ENCODE measurements around the gene KCNA4. TPM values are rescaled to one million over a fixed set of nuclear protein-coding genes. Genes with fewer than 3 reads are reported as not detected.

The KCNA4 gene
- not detected in 5 replicates for total RNA-seq (2022; extraction: Qiagen RNA extraction)

DNA sequence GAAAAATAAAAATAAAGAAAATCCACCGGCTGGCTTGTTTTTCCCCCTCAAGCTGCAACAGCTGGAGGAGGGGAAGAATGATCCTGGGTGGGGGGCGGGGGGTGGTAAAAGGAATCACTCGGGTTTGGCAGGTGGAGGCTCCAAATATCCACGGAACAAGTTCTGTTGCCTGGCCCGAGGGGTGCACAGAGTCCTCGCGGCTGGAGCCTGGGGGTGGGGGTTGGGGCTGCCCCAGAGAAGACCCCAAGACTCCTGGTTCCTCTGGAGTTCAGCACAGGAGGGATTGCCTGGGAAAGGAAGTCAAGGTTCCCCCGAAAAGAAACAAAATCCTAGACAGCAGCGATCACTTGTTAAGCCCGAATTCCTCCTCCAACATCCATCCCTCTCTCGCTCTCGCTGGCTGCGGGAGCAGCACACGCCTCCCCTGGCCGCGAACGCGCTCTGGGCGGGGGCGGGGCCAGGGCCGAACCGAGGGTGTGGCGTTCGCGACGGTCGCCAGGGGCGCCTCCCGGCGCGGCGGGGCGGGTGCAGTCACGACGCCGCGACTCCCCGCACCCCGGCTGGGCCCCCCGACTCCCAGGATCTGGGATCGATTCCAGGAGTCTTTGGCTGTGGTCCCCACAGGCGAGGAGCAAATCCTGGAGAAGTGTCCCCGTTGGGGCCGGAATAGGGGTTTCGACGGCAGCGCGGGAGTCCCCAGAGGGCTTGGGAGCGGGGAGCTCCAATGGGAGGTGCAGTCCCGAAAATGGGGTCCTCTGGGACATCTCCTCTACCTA, at the start of gene KCNA4:
KCNA4 (minus strand) TSS at position 443 of the 776 bp plus-strand sequence. CDS start 4,352 bp downstream, outside the sequence.

Other genes with a start within 250 kb of the KCNA4 start
- gene FSHB, start 214.0 kb upstream of the KCNA4 start, total RNA-seq (2022; extraction: Qiagen RNA extraction): not detected in 5 replicates